Ascending aorta (tissue), 2 donors: ENCODE measurements around the gene PDLIM1. TPM values are rescaled to one million over a fixed set of nuclear protein-coding genes. Genes with fewer than 3 reads are reported as not detected.

ENCODE experiments used
- DNase-seq, 2 donors: peaks; one replicate each; pipeline ENCODE4 v3.0.0-alpha.2; 2019; ENCODE audit warnings: low spot score in 2 of 2
- H3K27ac ChIP-seq, 2 donors: fragments of 200-600 bp; sonication (generic); one replicate each; pipeline ENCODE4 v1.5.1; 2016 to 2017; ENCODE audit warnings: mild to moderate bottlenecking in 1 of 2
- H3K27me3 ChIP-seq: fragments of 200-600 bp; sonication (generic); one replicate; pipeline ENCODE4 v1.5.1; 2017
- H3K36me3 ChIP-seq, 2 donors: fragments of 200-600 bp; sonication (generic); one replicate each; pipeline ENCODE4 v1.5.1; 2016
- H3K4me1 ChIP-seq, 2 donors: fragments of 200-600 bp; sonication (generic); one replicate each; pipeline ENCODE4 v1.5.1; 2016 to 2017; ENCODE audit warnings: mild to moderate bottlenecking in 1 of 2
- H3K4me3 ChIP-seq, 2 donors: fragments of 200-600 bp; sonication (generic); one replicate each; pipeline ENCODE4 v1.5.1; 2016 to 2017; ENCODE audit warnings: mild to moderate bottlenecking in 1 of 2
- H3K9me3 ChIP-seq, 2 donors: fragments of 200-600 bp; sonication (generic); one replicate each; pipeline ENCODE4 v1.5.1; 2016
- CTCF ChIP-seq, 3 experiments: fragments of 200-600 bp in 2 of 3; fragments of 450-650 bp in 1 of 3; sonication (generic) in 2 of 3; IDR thresholded peaks; one replicate each; pipeline ENCODE4 v1.5.1; 2016 to 2019; ENCODE audit warnings: antibody characterized with exemption in 3 of 3, mild to moderate bottlenecking in 1 of 3, moderate library complexity in 1 of 3
- intact Hi-C: fragments of 100-400 bp; cut with DNase I; formaldehyde crosslinking; loops from one replicate; pipeline ENCODE4 v1.15.1; 2023
- total RNA-seq: library from RNA; depleted of rRNA; stranded (reverse); fragments of >200 nt; gene quantifications from one replicate; pipeline ENCODE4 v1.1.0, GENCODE V29; 2016

PDLIM1 gene
- total RNA-seq, 1 donor from 2014 or later: 191 TPM

- Histone ChIP-seq H3K36me3 (peaks cover 11 to 30% of the 10 kb centered on the region in 2 donors), H3K9me3 (peaks cover 0 to 5% of the 10 kb centered on the region in 2 donors), H3K4me1 (peaks cover 1 to 17% of the 10 kb centered on the region in 2 donors), H3K4me3 (no peak overlapping the region), H3K27me3 (no peaks in the 10 kb centered on the region), H3K27ac (peak overlapping the region in 1 of 2 donors; percentile 13)
- no peak for DNase-seq
- no peak for TF ChIP-seq CTCF (IDR thresholded peaks at IDR 0.05)
- intact Hi-C loops: no loop called here
Observed at GRCh38 chr10:95254629-95255028, 36.2 kb downstream of the PDLIM1 start.

GRCh38 chr10:95253686-95254085, 37.1 kb downstream of the PDLIM1 start:
- Histone ChIP-seq H3K27me3 (no peaks in the 10 kb centered on the region), H3K9me3 (peaks cover 0 to 5% of the 10 kb centered on the region in 2 donors), H3K36me3 (peaks cover 11 to 21% of the 10 kb centered on the region in 2 donors)

GRCh38 chr10:95253007-95253406, 37.8 kb downstream of the PDLIM1 start:
- TF ChIP-seq CTCF (IDR thresholded peaks at IDR 0.05): no peak
- intact Hi-C loops: no loop called here

More at GRCh38 chr10:95253686-95254085, 37.1 kb downstream of the PDLIM1 start:
- H3K4me3 ChIP-seq: no peak overlapping the region
- intact Hi-C loops: no loop called here
- DNase-seq: no peak
- peak overlapping the region in 1 of 2 donors; percentile 20 for H3K27ac ChIP-seq
- TF ChIP-seq CTCF (IDR thresholded peaks at IDR 0.05): no peak
- H3K4me1 ChIP-seq: peaks cover 8 to 26% of the 10 kb centered on the region in 2 donors

GRCh38 chr10:95250856-95251255, 39.9 kb downstream of the PDLIM1 start:
- Histone ChIP-seq H3K9me3 (no peaks in the 10 kb centered on the region), H3K4me3 (no peak overlapping the region), H3K27ac (peak overlapping the region; percentile 56 to 82), H3K27me3 (no peaks in the 10 kb centered on the region), H3K4me1 (peaks cover 8 to 48% of the 10 kb centered on the region in 2 donors), H3K36me3 (peaks cover 0 to 4% of the 10 kb centered on the region in 2 donors)
- intact Hi-C loops: no loop called here
- DNase-seq: no peak
- TF ChIP-seq CTCF (IDR thresholded peaks at IDR 0.05): no peak

More at GRCh38 chr10:95253007-95253406, 37.8 kb downstream of the PDLIM1 start:
- no peak for DNase-seq
- H3K27ac ChIP-seq: peak overlapping the region in 1 of 2 donors; percentile 20
- H3K9me3 ChIP-seq: peaks cover 0 to 5% of the 10 kb centered on the region in 2 donors
- no peaks in the 10 kb centered on the region for H3K27me3 ChIP-seq
- no peak overlapping the region for H3K4me3 ChIP-seq
- H3K4me1 ChIP-seq: peaks cover 8 to 33% of the 10 kb centered on the region in 2 donors
- peaks cover 11 to 15% of the 10 kb centered on the region in 2 donors for H3K36me3 ChIP-seq

GRCh38 chr10:95249467-95249866, 41.3 kb downstream of the PDLIM1 start:
- peaks cover 8 to 46% of the 10 kb centered on the region in 2 donors for H3K4me1 ChIP-seq
- no peaks in the 10 kb centered on the region for H3K27me3 ChIP-seq
- intact Hi-C loops: loop anchor here (5.0 to 10.0 kb wide), 5 partner anchors 58 to 353 kb away; no protein-coding TSS in a partner anchor
- no peaks in the 10 kb centered on the region for H3K9me3 ChIP-seq
- no peak for DNase-seq
- no peak overlapping the region for H3K4me3 ChIP-seq
- H3K27ac ChIP-seq: peak overlapping the region; percentile 70 to 82
- H3K36me3 ChIP-seq: peaks cover 5 to 18% of the 10 kb centered on the region in 2 donors
- no peak for TF ChIP-seq CTCF (IDR thresholded peaks at IDR 0.05)
